OCI-LY3 (cell line): ENCODE data around the gene IQCM.

ENCODE experiments used
- H2AFZ ChIP-seq: fragments of 200-600, 300-600 bp; shearing (Covaris generic); 2 replicates; pipeline ENCODE4 v1.6.0; 2014; ENCODE audit warnings: antibody characterized with exemption, low read depth, low read length
- H3K27ac ChIP-seq: fragments of 200-600, 300-600 bp; sonication (generic); 2 replicates; pipeline ENCODE4 v1.5.1; 2014; ENCODE audit warnings: mild to moderate bottlenecking, low read length, moderate library complexity, mixed read lengths
- H3K27me3 ChIP-seq: fragments of 200-600, 300-600 bp; sonication (generic); 2 replicates; pipeline ENCODE4 v1.6.1; 2014; ENCODE audit warnings: low read depth, low read length, mixed read lengths
- H3K36me3 ChIP-seq: fragments of 200-600, 300-600 bp; sonication (generic); replicated peaks from 2 replicates; pipeline ENCODE3; 2014; ENCODE audit warnings: low read depth, low read length, mixed read lengths
- H3K4me1 ChIP-seq: fragments of 300-600, 200-600 bp; sonication (generic); 2 replicates; pipeline ENCODE4 v1.6.1; 2014; ENCODE audit warnings: low read length, mixed read lengths
- H3K4me2 ChIP-seq: fragments of 200-600, 300-600 bp; sonication (generic); 2 replicates; pipeline ENCODE4 v1.6.1; 2014; ENCODE audit warnings: low read length, mixed read lengths
- H3K4me3 ChIP-seq: fragments of 300-600, 200-600 bp; sonication (generic); 2 replicates; pipeline ENCODE4 v1.5.1; 2014; ENCODE audit warnings: antibody characterized with exemption, mild to moderate bottlenecking, low read length, moderate library complexity
- H3K79me2 ChIP-seq: fragments of 300-600, 200-600 bp; shearing (Covaris generic); 2 replicates; pipeline ENCODE4 v1.6.1; 2014; ENCODE audit warnings: mild to moderate bottlenecking, low read length, mixed read lengths
- H3K9ac ChIP-seq: fragments of 300-600, 200-600 bp; shearing (Covaris generic); 2 replicates; pipeline ENCODE4 v1.6.0; 2014; ENCODE audit warnings: mild to moderate bottlenecking, low read length, moderate library complexity
- H3K9me3 ChIP-seq: fragments of 200-600, 300-600 bp; shearing (Covaris generic); 2 replicates; pipeline ENCODE4 v1.6.1; 2014; ENCODE audit warnings: low read length, mixed read lengths; ENCODE audit not compliant: insufficient read depth
- H4K20me1 ChIP-seq: fragments of 200-600, 300-600 bp; sonication (generic); 2 replicates; pipeline ENCODE4 v1.6.1; 2016; ENCODE audit warnings: low read length, mixed read lengths; ENCODE audit not compliant: insufficient read depth
- CTCF ChIP-seq: fragments of 200-600, 300-600 bp; sonication (generic); IDR thresholded peaks from 2 replicates; pipeline ENCODE4 v1.5.1; 2014; ENCODE audit warnings: antibody characterized with exemption, low read length, low read depth
- EZH2phosphoT487 ChIP-seq: fragments of 200-600 bp; shearing (Covaris generic); IDR thresholded peaks from 2 replicates; pipeline ENCODE4 v1.6.1; 2018; ENCODE audit warnings: antibody characterized with exemption, mixed run types, low read depth

Gene IQCM

GRCh38 chr4:149711593-149712365, 103.9 kb downstream of the IQCM start:
- no peak overlapping the region for H3K9ac ChIP-seq
- no peaks in the 10 kb centered on the region for H4K20me1 ChIP-seq
- H3K27me3 ChIP-seq, result no peaks in the 10 kb centered on the region
- no peak overlapping the region for H3K4me3 ChIP-seq
- TF ChIP-seq EZH2phosphoT487 (no peak), CTCF (no peak)
- no peaks in the 10 kb centered on the region for H3K4me1 ChIP-seq
- no peak overlapping the region for H3K4me2 ChIP-seq
- no peak overlapping the region for H3K27ac ChIP-seq
- H3K36me3 ChIP-seq, result no peaks in the 10 kb centered on the region
- H2AFZ ChIP-seq, result no peak overlapping the region
- no peaks in the 10 kb centered on the region for H3K9me3 ChIP-seq
- H3K79me2 ChIP-seq, result no peaks in the 10 kb centered on the region

GRCh38 chr4:149709640-149710039, 106.0 kb downstream of the IQCM start:
- H2AFZ ChIP-seq, result no peak overlapping the region
- H3K9ac ChIP-seq, result no peak overlapping the region
- H3K27ac ChIP-seq, result no peak overlapping the region
- no peak overlapping the region for H3K4me2 ChIP-seq
- H3K27me3 ChIP-seq, result no peaks in the 10 kb centered on the region
- no peaks in the 10 kb centered on the region for H4K20me1 ChIP-seq
- H3K4me1 ChIP-seq, result no peaks in the 10 kb centered on the region
- no peaks in the 10 kb centered on the region for H3K36me3 ChIP-seq
- no peak overlapping the region for H3K4me3 ChIP-seq
- no peaks in the 10 kb centered on the region for H3K9me3 ChIP-seq
- no peak for TF ChIP-seq EZH2phosphoT487
- no peak for TF ChIP-seq CTCF
- no peaks in the 10 kb centered on the region for H3K79me2 ChIP-seq

- Histone ChIP-seq H2AFZ (no peak overlapping the region), H3K9me3 (no peaks in the 10 kb centered on the region), H3K4me3 (no peak overlapping the region), H3K36me3 (no peaks in the 10 kb centered on the region), H3K79me2 (no peaks in the 10 kb centered on the region), H3K27me3 (no peaks in the 10 kb centered on the region), H3K27ac (no peak overlapping the region), H4K20me1 (no peaks in the 10 kb centered on the region), H3K9ac (no peak overlapping the region), H3K4me1 (no peaks in the 10 kb centered on the region), H3K4me2 (no peak overlapping the region)
- no peak for TF ChIP-seq EZH2phosphoT487
- no peak for TF ChIP-seq CTCF
Observed at GRCh38 chr4:149708513-149709130, 107.0 kb downstream of the IQCM start.

GRCh38 chr4:149707862-149708261, 107.8 kb downstream of the IQCM start:
- no peaks in the 10 kb centered on the region for H3K27me3 ChIP-seq
- no peaks in the 10 kb centered on the region for H3K9me3 ChIP-seq
- H3K36me3 ChIP-seq, result no peaks in the 10 kb centered on the region
- H3K9ac ChIP-seq, result no peak overlapping the region
- H3K4me3 ChIP-seq, result no peak overlapping the region
- H3K4me1 ChIP-seq, result no peaks in the 10 kb centered on the region
- H2AFZ ChIP-seq, result no peak overlapping the region
- no peak overlapping the region for H3K4me2 ChIP-seq
- TF ChIP-seq CTCF (no peak), EZH2phosphoT487 (no peak)
- no peaks in the 10 kb centered on the region for H3K79me2 ChIP-seq
- H3K27ac ChIP-seq, result no peak overlapping the region
- no peaks in the 10 kb centered on the region for H4K20me1 ChIP-seq
